SJSA1 (cell line): ENCODE results near the gene C11orf21. TPM values are rescaled to one million over a fixed set of nuclear protein-coding genes. Genes with fewer than 3 reads are reported as not detected.

Experiments
- DNase-seq, 2 experiments: peaks; one replicate each; pipeline ENCODE4 v3.0.0-alpha.2; 2015 to 2020; ENCODE audit warnings: low spot score in 2 of 2, low read depth in 1 of 2
- H3K27ac ChIP-seq: fragments of 250-450 bp; sonication (Bioruptor Pico); 2 replicates; pipeline ENCODE4 v1.5.1; 2020; ENCODE audit warnings: mild to moderate bottlenecking, moderate library complexity
- H3K27me3 ChIP-seq: fragments of 250-450 bp; sonication (Bioruptor Pico); replicated peaks from 2 replicates; pipeline ENCODE4 v1.5.1; 2020; ENCODE audit warnings: mild to moderate bottlenecking, moderate library complexity
- H3K36me3 ChIP-seq: fragments of 250-450 bp; sonication (Bioruptor Pico); 2 replicates; pipeline ENCODE4 v1.5.1; 2020; ENCODE audit warnings: mild to moderate bottlenecking
- H3K4me1 ChIP-seq: fragments of 250-450 bp; sonication (Bioruptor Pico); replicated peaks from 2 replicates; pipeline ENCODE4 v1.6.1; 2021; ENCODE audit warnings: mild to moderate bottlenecking
- H3K4me3 ChIP-seq: fragments of 250-450 bp; sonication (Bioruptor Pico); 2 replicates; pipeline ENCODE4 v1.5.1; 2020; ENCODE audit warnings: mild to moderate bottlenecking
- H3K9me3 ChIP-seq: fragments of 250-450 bp; sonication (Bioruptor Pico); replicated peaks from 2 replicates; pipeline ENCODE4 v1.5.1; 2020; ENCODE audit warnings: mild to moderate bottlenecking
- total RNA-seq: library from RNA; depleted of rRNA; stranded (reverse); fragments of >200 nt; shearing (Covaris generic); gene quantifications from 2 replicates; pipeline ENCODE4 v1.2.3, GENCODE V29; 2014

Gene C11orf21
- total RNA-seq, 1 experiment from 2014 or later: 0.11 TPM

DNA sequence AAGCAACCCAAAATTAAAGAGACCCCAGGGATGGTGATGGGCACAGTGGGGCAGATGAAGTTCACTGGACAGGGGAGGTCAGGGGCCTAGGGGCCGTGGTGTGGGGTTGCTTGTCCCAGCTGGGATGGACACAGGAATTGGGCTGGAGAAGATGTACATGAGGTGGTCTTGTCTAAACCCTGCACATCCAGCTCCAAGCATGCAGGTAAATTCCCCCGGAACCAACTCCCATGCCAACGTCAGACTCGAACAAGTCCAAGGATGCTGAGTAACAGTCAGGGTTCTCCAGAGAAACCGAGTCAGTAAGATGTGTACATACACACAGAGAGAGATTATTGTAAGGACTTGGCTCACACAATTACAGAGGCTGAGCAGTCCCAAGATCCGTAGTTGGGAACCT lies 29.0 kb upstream of the C11orf21 start:
- no peaks in the 10 kb centered on the region for H3K36me3 ChIP-seq
- H3K9me3 ChIP-seq: peaks cover 14% of the 10 kb centered on the region
- H3K27ac ChIP-seq: no peak overlapping the region
- DNase-seq: no peak
- no peaks in the 10 kb centered on the region for H3K4me1 ChIP-seq
- H3K4me3 ChIP-seq: no peak overlapping the region
- no peaks in the 10 kb centered on the region for H3K27me3 ChIP-seq

DNA sequence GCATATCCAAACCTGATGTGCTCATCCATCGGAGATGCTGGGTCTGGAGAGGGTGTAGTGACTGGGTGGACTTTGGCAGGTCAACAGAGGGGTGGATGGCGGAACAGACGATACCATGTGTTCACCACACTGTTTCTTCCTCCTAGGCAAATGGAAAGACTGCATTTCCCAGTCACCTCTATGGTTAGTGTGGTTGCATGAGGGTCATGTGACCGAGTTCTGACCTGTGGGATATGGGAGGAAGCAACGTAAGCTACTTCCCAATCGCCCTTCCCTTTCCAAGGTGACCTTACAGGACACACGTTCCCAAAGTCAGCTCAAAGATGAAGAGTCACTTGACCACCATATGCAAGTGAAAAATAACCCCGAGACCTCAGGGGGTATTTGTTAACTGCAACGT lies 27.8 kb upstream of the C11orf21 start:
- DNase-seq: no peak
- no peaks in the 10 kb centered on the region for H3K36me3 ChIP-seq
- H3K27ac ChIP-seq: no peak overlapping the region

DNA sequence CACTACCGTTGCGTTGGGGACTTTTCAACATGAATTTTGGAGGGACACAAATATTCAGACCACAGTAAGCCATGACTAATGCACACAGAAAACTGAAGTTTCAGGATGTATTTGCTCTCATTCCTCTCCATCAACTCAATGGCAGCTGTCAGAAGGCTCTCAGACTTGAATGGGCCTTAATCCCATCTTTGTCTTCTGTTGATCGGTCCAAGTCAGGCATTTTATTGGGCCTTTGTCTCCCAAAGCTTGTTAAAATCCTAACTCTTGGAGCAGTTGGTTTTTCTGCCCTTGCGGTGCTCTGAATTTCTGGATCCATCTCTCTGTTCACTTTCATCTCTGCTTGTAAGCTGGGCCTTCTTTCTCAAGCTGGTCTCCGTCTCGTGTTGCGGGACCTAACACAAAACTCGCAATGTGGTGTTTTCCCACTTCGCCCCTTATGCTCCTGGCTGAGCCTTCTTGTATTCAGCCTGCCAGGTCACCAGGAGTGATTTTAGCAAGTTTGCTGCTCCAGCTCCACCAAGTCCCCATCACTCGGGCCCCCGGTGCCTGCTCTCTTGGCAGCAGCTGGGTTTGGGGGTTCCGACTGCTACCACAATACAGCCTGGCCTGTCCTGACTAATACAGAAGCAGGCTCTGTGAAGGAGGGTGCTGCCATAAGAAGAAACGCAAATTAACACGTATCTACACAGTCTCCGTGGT lies 27.1 kb upstream of the C11orf21 start:
- peaks cover 14% of the 10 kb centered on the region for H3K9me3 ChIP-seq
- H3K4me1 ChIP-seq: no peaks in the 10 kb centered on the region
- no peak for DNase-seq
- no peak overlapping the region for H3K4me3 ChIP-seq
- H3K27ac ChIP-seq: no peak overlapping the region
- H3K36me3 ChIP-seq: no peaks in the 10 kb centered on the region
- no peaks in the 10 kb centered on the region for H3K27me3 ChIP-seq

More for the DNA sequence above, 27.8 kb upstream of the C11orf21 start:
- Histone ChIP-seq H3K4me1 (no peaks in the 10 kb centered on the region), H3K9me3 (peaks cover 14% of the 10 kb centered on the region), H3K4me3 (no peak overlapping the region), H3K27me3 (no peaks in the 10 kb centered on the region)

DNA sequence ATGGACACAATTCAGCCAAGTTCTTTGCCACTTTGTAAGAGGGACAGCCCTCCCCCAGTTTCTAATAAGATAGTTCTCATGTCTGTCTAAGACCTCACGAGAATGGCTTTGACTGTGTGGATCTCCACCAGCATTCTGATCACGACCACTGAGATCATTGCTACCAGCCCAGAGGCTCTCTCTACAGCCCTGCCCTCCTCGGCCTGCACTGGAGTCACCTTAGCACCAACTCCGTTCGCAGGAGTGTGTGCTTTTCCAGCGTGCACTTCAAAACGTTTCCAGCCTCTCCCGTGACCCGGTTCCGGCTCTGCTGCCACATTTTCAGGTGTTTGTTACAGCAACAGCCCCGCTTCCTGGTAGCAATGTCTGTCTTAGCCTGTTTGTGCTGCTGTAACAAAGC lies 26.3 kb upstream of the C11orf21 start:
- Histone ChIP-seq H3K4me3 (no peak overlapping the region), H3K4me1 (no peaks in the 10 kb centered on the region), H3K27ac (no peak overlapping the region), H3K27me3 (no peaks in the 10 kb centered on the region), H3K9me3 (peaks cover 14% of the 10 kb centered on the region), H3K36me3 (no peaks in the 10 kb centered on the region)
- no peak for DNase-seq

DNA sequence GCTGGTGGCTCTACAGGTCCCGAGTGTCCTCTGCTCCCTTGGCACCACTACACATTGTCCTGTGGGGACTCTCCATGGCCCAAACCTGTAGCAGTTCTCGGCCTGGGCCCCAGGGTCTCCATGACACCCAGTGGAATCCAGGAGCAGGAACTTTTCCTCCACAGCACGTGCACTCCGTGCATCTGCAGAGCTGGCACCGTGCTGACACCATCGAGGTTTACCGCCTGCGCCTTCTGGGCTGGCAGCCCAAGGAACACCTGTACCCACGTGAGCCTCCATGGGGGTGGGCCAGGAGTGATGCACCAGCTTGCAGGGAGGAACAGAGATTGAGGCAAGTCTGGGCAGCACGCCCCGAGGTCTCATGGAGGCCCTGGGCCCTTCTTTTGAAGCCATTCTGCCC lies 25.3 kb upstream of the C11orf21 start:
- Histone ChIP-seq H3K4me3 (no peak overlapping the region), H3K27me3 (no peaks in the 10 kb centered on the region), H3K36me3 (no peaks in the 10 kb centered on the region), H3K9me3 (peaks cover 14% of the 10 kb centered on the region), H3K27ac (no peak overlapping the region), H3K4me1 (no peaks in the 10 kb centered on the region)
- DNase-seq: no peak

DNA sequence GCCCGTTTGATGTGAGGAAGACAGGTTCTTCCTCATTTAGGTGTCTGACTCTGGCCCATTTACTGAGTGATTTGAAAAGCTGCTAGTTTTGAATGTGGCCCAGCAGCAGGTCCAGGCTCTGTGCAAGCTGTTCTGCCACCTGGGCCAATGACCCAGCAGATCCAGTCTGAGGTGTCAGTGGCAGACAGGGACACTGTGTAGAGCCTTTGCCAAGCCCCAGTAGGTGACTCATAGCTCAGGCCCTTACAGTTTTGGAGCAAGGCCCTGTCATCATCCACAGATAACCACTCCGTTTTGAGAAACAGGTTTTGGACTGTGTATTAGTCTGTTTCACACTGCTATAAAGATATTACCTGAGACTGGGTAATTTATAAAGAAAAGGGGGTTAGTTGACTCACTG lies 24.0 kb upstream of the C11orf21 start:
- peaks cover 8% of the 10 kb centered on the region for H3K9me3 ChIP-seq
- no peaks in the 10 kb centered on the region for H3K36me3 ChIP-seq
- H3K4me3 ChIP-seq: no peak overlapping the region
- DNase-seq: no peak
- H3K27ac ChIP-seq: no peak overlapping the region
- no peaks in the 10 kb centered on the region for H3K4me1 ChIP-seq
- H3K27me3 ChIP-seq: no peaks in the 10 kb centered on the region

DNA sequence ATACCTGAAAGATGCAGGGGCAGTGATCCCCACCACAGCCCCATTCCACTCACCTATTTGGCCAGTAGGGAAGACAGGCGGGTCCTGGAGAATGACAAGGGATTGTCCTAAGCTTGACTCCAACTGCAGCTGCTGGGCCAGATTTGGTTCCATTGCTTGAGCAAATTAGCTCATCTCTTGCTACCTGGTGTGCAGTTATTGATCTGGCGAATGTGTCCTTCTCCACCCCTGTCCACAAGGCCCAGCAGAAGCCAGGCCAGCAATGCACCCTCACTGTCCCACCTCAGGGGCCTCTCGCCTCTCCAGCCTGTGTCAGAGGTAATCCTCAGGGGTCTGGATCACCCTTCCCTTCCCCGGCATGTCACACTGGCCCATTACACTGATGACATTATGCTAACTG lies 23.4 kb upstream of the C11orf21 start:
- Histone ChIP-seq H3K36me3 (no peaks in the 10 kb centered on the region), H3K27me3 (no peaks in the 10 kb centered on the region), H3K27ac (no peak overlapping the region), H3K4me3 (no peak overlapping the region), H3K4me1 (no peaks in the 10 kb centered on the region), H3K9me3 (peaks cover 2% of the 10 kb centered on the region; the same call in 1 of the 2 replicates)
- DNase-seq: no peak

DNA sequence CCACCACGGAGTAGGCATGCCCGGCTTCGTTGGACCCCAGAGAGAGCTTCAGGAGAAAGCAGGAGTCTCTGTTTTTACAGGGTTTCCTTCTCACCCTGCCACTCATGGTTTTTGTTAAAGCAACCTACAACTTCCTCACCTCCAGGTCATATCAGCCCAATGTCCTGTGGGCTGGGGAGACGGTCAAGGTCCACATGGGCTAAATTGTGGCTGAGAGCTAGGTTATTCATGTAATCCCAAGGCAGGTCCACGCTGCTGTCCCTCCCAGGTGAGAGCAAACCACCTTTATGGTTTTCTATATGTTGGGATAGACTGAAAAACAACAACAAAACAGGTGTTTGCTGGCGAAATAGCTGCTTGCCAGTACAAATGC lies 19.6 kb upstream of the C11orf21 start:
- Histone ChIP-seq H3K36me3 (no peaks in the 10 kb centered on the region), H3K27me3 (no peaks in the 10 kb centered on the region), H3K4me3 (no peak overlapping the region), H3K4me1 (no peaks in the 10 kb centered on the region), H3K9me3 (0 out of 2 replicates have a peak, but pooled peaks cover 2% of the 10 kb centered on the region), H3K27ac (no peak overlapping the region)
- DNase-seq: no peak

DNA sequence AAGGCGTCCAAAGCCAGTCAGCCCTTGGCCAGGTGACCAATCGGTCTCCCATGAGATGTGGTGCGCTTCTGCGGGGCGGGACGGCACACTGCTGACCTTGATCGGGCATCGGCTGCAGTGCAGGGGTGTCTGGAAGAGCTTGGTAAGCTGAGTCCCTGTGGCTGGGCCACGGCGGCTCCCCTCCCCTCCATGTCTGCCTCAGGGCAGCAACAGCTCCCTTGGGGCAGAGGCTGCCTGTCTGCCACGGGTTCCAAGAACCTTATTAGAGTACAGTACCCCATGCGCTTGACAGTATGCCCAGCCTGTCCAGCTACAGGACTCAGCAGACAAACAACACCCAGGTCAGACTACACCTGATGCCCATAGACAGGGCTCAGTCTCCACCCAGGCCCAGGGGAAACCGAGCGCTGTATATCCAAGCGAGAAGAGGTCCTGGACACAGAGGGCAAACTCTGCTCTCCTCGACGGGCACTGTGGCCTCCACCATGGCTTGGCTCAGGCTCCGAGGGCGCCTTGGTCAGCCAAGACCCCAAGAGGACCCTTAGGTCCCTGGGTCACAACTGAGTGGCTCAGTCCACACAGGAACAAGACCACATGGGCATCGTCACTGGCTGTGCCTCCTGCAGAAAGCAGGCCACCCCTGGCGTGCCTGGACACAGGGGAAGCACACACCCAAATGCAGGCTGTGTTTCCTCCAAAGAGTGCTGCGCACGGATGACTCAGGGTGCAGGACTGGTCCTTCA lies 19.0 kb upstream of the C11orf21 start:
- no peaks in the 10 kb centered on the region for H3K36me3 ChIP-seq
- H3K27ac ChIP-seq: no peak overlapping the region
- no peak overlapping the region for H3K4me3 ChIP-seq
- no peaks in the 10 kb centered on the region for H3K27me3 ChIP-seq
- no peak for DNase-seq
- H3K9me3 ChIP-seq: 0 out of 2 replicates have a peak, but pooled peaks cover 2% of the 10 kb centered on the region
- peaks cover 2% of the 10 kb centered on the region for H3K4me1 ChIP-seq

DNA sequence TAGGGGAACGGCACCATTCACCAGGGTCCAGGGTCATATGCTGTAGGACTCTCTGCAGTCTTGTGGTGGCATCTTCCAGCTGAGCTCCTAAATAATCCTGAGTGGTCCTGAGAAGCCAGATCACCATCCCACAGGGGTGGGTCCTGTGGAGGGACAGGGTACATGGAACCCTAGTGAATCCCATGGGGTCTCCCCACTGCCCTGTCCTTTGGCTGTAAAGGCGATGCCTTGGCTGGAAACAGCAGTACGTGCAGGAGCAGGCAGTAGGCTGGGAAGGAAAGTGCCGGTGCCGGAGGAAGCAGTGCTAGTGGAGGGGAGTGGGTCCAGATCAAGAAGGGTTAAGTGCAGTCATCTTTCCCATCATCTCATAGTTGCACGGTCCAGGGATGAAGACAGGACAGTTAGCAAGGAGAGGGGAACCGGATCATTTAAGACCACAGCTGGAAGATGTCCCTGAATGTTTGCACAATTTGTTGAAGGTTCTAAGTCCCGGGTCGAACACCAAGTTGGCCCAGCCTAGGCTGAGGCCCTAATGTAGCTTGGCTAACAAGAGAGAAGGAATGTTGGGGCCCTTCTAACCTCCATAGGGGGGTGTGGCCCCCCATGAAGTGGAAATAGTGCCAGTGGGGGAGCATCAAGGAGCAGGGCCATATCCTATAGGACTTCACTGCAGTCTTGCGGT lies 18.2 kb upstream of the C11orf21 start:
- no peak overlapping the region for H3K4me3 ChIP-seq
- 0 out of 2 replicates have a peak, but pooled peaks cover 2% of the 10 kb centered on the region for H3K9me3 ChIP-seq
- no peaks in the 10 kb centered on the region for H3K27me3 ChIP-seq
- no peak overlapping the region for H3K27ac ChIP-seq
- no peaks in the 10 kb centered on the region for H3K36me3 ChIP-seq
- no peak for DNase-seq
- H3K4me1 ChIP-seq: peaks cover 9% of the 10 kb centered on the region

DNA sequence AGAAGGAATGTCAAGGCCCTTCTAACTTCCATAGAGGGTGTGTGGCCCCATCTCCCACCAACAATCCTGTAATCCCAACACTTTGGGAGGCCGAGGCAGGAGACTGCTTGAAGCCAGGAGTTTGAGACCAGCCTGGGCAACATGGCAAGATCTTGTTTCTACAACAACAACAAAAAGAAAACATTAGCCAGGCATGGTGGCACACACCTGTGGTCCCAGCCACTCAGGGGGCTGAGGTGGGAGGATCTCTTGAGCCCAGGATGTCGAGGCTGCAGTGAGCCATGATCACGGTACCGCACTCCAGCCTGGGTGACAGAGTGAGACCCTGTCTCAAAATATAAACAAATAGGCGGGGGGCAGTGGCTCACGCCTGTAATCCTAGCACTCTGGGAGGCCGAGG lies 17.0 kb upstream of the C11orf21 start:
- Histone ChIP-seq H3K4me3 (no peak overlapping the region), H3K27ac (no peak overlapping the region), H3K27me3 (no peaks in the 10 kb centered on the region), H3K9me3 (0 out of 2 replicates have a peak, but pooled peaks cover 2% of the 10 kb centered on the region), H3K4me1 (peaks cover 20% of the 10 kb centered on the region), H3K36me3 (no peaks in the 10 kb centered on the region)
- DNase-seq: no peak

DNA sequence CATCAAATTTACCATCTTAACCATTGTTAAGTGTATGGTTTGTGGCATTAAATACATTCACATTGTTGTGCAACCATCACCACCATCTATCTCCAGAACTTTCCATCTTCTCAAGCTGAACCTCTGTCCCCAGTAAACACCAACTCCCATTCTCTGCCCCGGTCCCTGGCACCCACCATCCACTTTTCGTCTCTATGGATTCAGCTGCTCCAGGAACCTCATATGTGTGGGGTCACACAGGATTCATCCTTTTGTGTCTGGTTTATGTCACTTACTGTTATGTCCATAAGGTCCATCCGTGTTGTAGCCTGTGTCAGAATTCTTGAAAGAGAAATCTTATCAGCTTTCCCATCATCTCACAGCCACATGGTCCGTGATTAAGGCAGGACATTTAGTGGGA lies 16.4 kb upstream of the C11orf21 start:
- Histone ChIP-seq H3K4me1 (peaks cover 26% of the 10 kb centered on the region), H3K4me3 (no peak overlapping the region), H3K27ac (no peak overlapping the region), H3K27me3 (no peaks in the 10 kb centered on the region), H3K9me3 (0 out of 2 replicates have a peak, but pooled peaks cover 2% of the 10 kb centered on the region), H3K36me3 (no peaks in the 10 kb centered on the region)
- DNase-seq: no peak

DNA sequence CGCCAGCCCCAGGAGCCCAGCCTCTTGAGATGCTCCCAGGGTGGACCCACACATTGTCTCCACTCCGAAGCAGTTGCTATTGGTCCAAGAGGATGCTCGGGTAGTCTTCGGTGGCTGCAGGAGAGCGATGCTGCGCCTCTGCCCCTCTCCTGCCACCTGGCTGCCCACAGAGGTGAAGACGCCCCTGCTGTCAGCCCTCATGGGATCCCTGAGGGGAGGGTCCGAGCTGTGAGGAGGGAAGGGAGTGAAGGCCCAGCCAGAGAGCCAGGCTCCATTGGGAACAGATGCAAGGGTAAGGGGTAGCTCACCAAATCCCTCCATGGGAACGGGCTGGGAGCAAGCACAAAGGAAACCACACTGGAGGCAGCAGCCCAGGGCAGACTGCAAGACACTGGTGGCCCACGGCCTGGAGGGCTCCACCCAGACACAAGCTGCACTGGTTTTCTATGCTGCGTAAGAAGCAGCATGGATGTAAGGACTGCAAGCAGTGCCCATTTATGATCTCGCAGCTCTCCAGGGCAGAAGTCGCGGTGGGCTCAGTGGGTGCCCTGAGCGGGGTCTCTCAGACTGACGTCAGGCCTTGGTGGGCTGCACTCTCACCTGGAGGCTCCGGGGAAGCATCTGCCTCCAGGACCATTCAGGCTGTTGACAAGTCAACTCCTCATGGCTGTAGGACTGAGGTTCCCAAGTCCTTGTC lies 15.8 kb upstream of the C11orf21 start:
- H3K9me3 ChIP-seq: 0 out of 2 replicates have a peak, but pooled peaks cover 2% of the 10 kb centered on the region
- no peak overlapping the region for H3K27ac ChIP-seq
- H3K4me1 ChIP-seq: peaks cover 32% of the 10 kb centered on the region
- no peak for DNase-seq
- no peak overlapping the region for H3K4me3 ChIP-seq
- no peaks in the 10 kb centered on the region for H3K27me3 ChIP-seq
- no peaks in the 10 kb centered on the region for H3K36me3 ChIP-seq

DNA sequence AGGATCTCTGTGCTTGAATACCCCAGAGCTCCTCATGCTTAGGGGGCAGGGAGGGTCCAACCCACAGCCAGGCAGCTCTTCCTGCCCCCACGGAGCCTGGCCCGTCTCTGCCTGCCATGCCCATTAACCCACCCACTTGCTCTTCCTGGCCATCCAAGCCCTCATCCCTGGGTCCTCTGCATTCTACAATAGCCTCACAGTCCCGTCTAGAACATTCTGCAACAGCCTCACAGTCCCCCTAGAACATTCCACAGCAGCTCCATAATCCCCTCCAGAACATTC lies 15.2 kb upstream of the C11orf21 start:
- H3K4me3 ChIP-seq: no peak overlapping the region

More for the DNA sequence above, 15.2 kb upstream of the C11orf21 start:
- Histone ChIP-seq H3K9me3 (0 out of 2 replicates have a peak, but pooled peaks cover 2% of the 10 kb centered on the region), H3K27me3 (no peaks in the 10 kb centered on the region), H3K27ac (no peak overlapping the region), H3K36me3 (no peaks in the 10 kb centered on the region), H3K4me1 (peaks cover 38% of the 10 kb centered on the region)
- no peak for DNase-seq
